HepG2 (cell line): ENCODE results near the gene SYTL3.

Experiments used
- CBFB ChIP-seq: sonication (generic); formaldehyde crosslinking; IDR thresholded peaks from 2 replicates; pipeline ENCODE4 v1.4.0; 2020; ENCODE audit warnings: missing genetic modification reagents
- FOXJ3 ChIP-seq: sonication (generic); formaldehyde crosslinking; IDR thresholded peaks from 2 replicates; pipeline ENCODE4 v1.4.0; 2020; ENCODE audit warnings: missing genetic modification reagents, mild to moderate bottlenecking, borderline replicate concordance
- GTF2F1 ChIP-seq: fragments of 150-350 bp; IDR thresholded peaks from 2 replicates; pipeline ENCODE4 v1.6.1; 2014; ENCODE audit warnings: low read length
- JUN ChIP-seq: sonication (generic); formaldehyde crosslinking; IDR thresholded peaks from 2 replicates; pipeline ENCODE4 v1.4.0; 2020; ENCODE audit warnings: mild to moderate bottlenecking, missing genetic modification reagents
- MAFF ChIP-seq: IDR thresholded peaks from 2 replicates; pipeline ENCODE4 v1.6.1; 2011; ENCODE audit warnings: low read depth, low read length, improper control_type of control experiment
- POLR2AphosphoS2 ChIP-seq: IDR thresholded peaks from 2 replicates; pipeline ENCODE4 v1.6.1; 2011; ENCODE audit warnings: low read depth, low read length, improper control_type of control experiment
- POLR2AphosphoS5 ChIP-seq: IDR thresholded peaks from 2 replicates; pipeline ENCODE4 v1.6.1; 2012; ENCODE audit warnings: low read depth, low read length
- SATB2 ChIP-seq: sonication (generic); formaldehyde crosslinking; IDR thresholded peaks from 2 replicates; pipeline ENCODE4 v1.5.0; 2020; ENCODE audit warnings: missing genetic modification reagents
- U2AF1 ChIP-seq: fragments of 200-400 bp; formaldehyde crosslinking; optimal IDR thresholded peaks from 2 replicates; pipeline ENCODE3; 2017; ENCODE audit warnings: mild to moderate bottlenecking, low read depth, low read length
- YY1 ChIP-seq: IDR thresholded peaks from 2 replicates; pipeline ENCODE4 v1.6.1; 2011; ENCODE audit warnings: low read length, low read depth, moderate library complexity, mild to moderate bottlenecking; ENCODE audit not compliant: insufficient read depth, insufficient replicate concordance
- ZNF607 ChIP-seq: sonication (generic); formaldehyde crosslinking; IDR thresholded peaks from 2 replicates; pipeline ENCODE4 v1.5.1; 2020; ENCODE audit warnings: missing genetic modification reagents, mild to moderate bottlenecking, borderline replicate concordance
- ZNF746 ChIP-seq: sonication (generic); formaldehyde crosslinking; IDR thresholded peaks from 2 replicates; pipeline ENCODE4 v1.8.0; 2022; ENCODE audit warnings: mild to moderate bottlenecking, missing genetic modification reagents
- TF ChIP-seq, protein P1 (sequence below): sonication (generic); formaldehyde crosslinking; IDR thresholded peaks from 2 replicates; pipeline ENCODE4 v1.8.1; 2022; ENCODE audit warnings: mild to moderate bottlenecking, missing genetic modification reagents

- TF ChIP-seq POLR2AphosphoS5 = no peak; the same call in 1 of the 2 replicates
- no peak for TF ChIP-seq YY1
- no peak for TF ChIP-seq GTF2F1
- no peak for TF ChIP-seq SATB2 (CRISPR knock-in tag)
- TF ChIP-seq JUN (CRISPR knock-in tag) = no peak
- no peak for TF ChIP-seq U2AF1
- TF ChIP-seq POLR2AphosphoS2 = no peak
- no peak for TF ChIP-seq ZNF746 (CRISPR knock-in tag)
- TF ChIP-seq FOXJ3 = no peak
- TF ChIP-seq MAFF = no peak
- no peak for TF ChIP-seq ZNF607 (CRISPR knock-in tag)
- TF ChIP-seq, protein P1, sequence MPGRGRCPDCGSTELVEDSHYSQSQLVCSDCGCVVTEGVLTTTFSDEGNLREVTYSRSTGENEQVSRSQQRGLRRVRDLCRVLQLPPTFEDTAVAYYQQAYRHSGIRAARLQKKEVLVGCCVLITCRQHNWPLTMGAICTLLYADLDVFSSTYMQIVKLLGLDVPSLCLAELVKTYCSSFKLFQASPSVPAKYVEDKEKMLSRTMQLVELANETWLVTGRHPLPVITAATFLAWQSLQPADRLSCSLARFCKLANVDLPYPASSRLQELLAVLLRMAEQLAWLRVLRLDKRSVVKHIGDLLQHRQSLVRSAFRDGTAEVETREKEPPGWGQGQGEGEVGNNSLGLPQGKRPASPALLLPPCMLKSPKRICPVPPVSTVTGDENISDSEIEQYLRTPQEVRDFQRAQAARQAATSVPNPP (CRISPR knock-in tag) = no peak
- no peak for TF ChIP-seq CBFB
Observed at GRCh38 chr6:158624684-158625682, 24.9 kb upstream of the SYTL3 start.
